RPMI8226 (cell line): ENCODE data around the gene UNC80.

Experiments used
- DNase-seq: peaks from one replicate; pipeline ENCODE4 v3.0.0-alpha.2; 2015

The UNC80 gene

DNA sequence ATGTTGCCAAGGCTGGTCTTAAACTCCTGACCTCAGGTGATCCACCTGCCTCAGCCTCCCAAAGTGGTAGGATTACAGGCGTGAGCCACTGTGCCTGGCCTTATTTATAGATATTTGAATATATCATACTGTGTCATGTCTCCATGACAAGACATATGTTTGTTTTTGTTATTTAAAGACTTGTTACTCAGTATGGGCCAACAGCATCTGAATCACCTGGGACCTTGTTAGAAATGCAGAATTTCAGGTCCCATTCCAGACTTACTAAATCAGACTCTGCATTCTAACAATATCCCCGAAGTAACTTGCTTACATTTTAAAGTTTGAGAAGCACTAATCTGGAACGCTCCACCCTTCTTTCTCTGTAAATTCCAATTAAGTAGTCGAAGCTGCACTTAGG lies 264.0 kb downstream of the UNC80 start:
- no peak for DNase-seq

DNA sequence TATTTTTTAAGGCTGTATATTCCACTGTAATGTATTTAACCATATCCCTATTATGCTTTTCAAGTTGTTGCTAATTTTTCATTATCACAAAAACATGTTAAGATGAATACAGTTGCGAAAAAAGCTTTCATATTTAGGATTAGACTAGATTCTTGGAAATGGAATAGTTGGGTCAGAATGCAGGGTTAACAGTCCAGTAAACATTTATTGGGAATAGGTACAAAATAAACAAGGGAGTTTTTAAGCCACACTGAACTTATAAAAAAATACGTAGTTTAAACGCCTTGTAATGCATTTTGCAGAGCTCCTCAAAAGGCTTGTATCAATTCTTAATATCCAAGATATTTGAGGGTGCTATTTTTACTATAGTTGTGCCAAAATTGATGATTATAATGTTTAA lies 266.4 kb downstream of the UNC80 start:
- DNase-seq = no peak

DNA sequence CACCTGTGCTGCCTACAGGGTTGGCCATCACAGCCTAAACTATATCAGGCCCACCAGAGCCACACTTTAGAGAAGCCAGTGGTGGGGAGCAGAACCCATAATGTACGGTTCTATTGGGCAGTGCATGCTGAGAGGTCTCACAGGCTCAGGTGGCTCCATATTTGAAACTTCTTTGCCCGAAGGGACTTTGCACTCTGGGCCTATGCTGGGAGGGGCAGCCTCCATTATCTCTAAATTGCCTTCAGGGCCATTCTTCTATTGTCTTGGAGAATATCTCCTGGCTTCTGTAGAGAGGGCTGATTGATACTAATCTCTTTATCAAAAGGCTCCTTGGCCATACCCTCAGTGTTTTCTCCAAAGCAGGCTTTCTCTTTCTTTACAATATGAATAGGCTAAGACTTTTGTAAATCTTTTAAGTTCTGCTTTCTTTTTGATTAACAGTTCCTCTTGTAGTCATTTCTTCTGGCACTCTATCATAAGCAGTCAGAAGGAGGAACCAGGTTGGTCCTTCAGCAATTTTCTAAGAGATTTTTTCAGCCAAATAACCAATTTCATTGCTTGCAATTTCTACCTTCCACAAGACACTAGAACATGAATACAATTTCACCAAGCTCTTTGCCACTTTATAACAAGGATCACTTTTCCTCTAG lies 275.3 kb downstream of the UNC80 start:
- no peak for DNase-seq
